IPS-20b (cell line): Measurements from ENCODE around the gene BMPR1A.
"Not testable (repeated sequence)": the region's sequence is repeated elsewhere in the genome, so short reads cannot be mapped to it uniquely, and the experiment has no call there.

ENCODE experiments used
- H3K27ac ChIP-seq: one replicate; pipeline ENCODE4 v1.5.1; 2013; ENCODE audit warnings: low read length
- H3K27me3 ChIP-seq: 2 replicates; pipeline ENCODE4 v1.6.1; 2013; ENCODE audit warnings: mild to moderate bottlenecking, low read length, inconsistent platforms; ENCODE audit not compliant: insufficient read depth
- H3K36me3 ChIP-seq: 2 replicates; pipeline ENCODE4 v1.6.1; 2013; ENCODE audit warnings: low read depth, mild to moderate bottlenecking, inconsistent platforms, low read length, moderate library complexity; ENCODE audit not compliant: insufficient read depth
- H3K4me1 ChIP-seq: 2 replicates; pipeline ENCODE4 v1.6.1; 2013; ENCODE audit warnings: mild to moderate bottlenecking, control low read depth, inconsistent platforms, low read length, moderate library complexity; ENCODE audit not compliant: insufficient read depth
- H3K4me3 ChIP-seq: 2 replicates; pipeline ENCODE4 v1.5.1; 2013; ENCODE audit warnings: mild to moderate bottlenecking, low read length, inconsistent platforms
- H3K9ac ChIP-seq: 2 replicates; pipeline ENCODE4 v1.6.1; 2013; ENCODE audit warnings: low read depth, mild to moderate bottlenecking, inconsistent platforms, low read length, moderate library complexity
- H3K9me3 ChIP-seq: 2 replicates; pipeline ENCODE4 v1.6.1; 2013; ENCODE audit warnings: mild to moderate bottlenecking, low read depth, low read length, inconsistent platforms; ENCODE audit not compliant: insufficient read depth

The BMPR1A gene

GRCh38 chr10:86981020-86981419 lies 224.6 kb downstream of the BMPR1A start:
- not testable (repeated sequence) for H3K36me3 ChIP-seq, H3K27ac ChIP-seq, H3K27me3 ChIP-seq, H3K4me3 ChIP-seq, H3K4me1 ChIP-seq, H3K9me3 ChIP-seq, H3K9ac ChIP-seq

GRCh38 chr10:86981716-86982115 lies 225.3 kb downstream of the BMPR1A start:
- Histone ChIP-seq H3K9me3 (no peaks in the 10 kb centered on the region), H3K4me3 (no peak overlapping the region), H3K27me3 (no peaks in the 10 kb centered on the region), H3K27ac (no peak overlapping the region), H3K4me1 (no peaks in the 10 kb centered on the region), H3K9ac (no peak overlapping the region), H3K36me3 (no peaks in the 10 kb centered on the region)
